Dendritic cell treated with granulocyte-macrophage colony-stimulating factor and Interleukin-4, amounts not matched to agents 40 ng/mL and 50 ng/mL, for 4 days (primary cell): ENCODE data around the gene GK.
"Not testable (repeated sequence)": the region's sequence is repeated elsewhere in the genome, so short reads cannot be mapped to it uniquely, and the experiment has no call there.

Source experiments
- H3K27ac Mint-ChIP-seq: one replicate; pipeline ENCODE4 v1.8.0; 2022; ENCODE audit warnings: mild to moderate bottlenecking, mixed read lengths
- H3K27me3 Mint-ChIP-seq: one replicate; pipeline ENCODE4 v1.8.0; 2022; ENCODE audit warnings: mild to moderate bottlenecking, mixed read lengths
- H3K36me3 Mint-ChIP-seq: one replicate; pipeline ENCODE4 v1.8.0; 2022; ENCODE audit warnings: low read depth, mixed read lengths
- H3K4me1 Mint-ChIP-seq: one replicate; pipeline ENCODE4 v1.8.0; 2022; ENCODE audit warnings: low read depth, mixed read lengths
- H3K4me3 Mint-ChIP-seq: one replicate; pipeline ENCODE4 v1.8.0; 2022; ENCODE audit warnings: mild to moderate bottlenecking, moderate library complexity, mixed read lengths
- H3K9me3 Mint-ChIP-seq: one replicate; pipeline ENCODE4 v1.8.0; 2022; ENCODE audit warnings: mixed read lengths
- intact Hi-C: fragments of 100-400 bp; cut with micrococcal nuclease; formaldehyde crosslinking; loops from one replicate; pipeline ENCODE4 v1.15.0; 2022

GK gene

DNA sequence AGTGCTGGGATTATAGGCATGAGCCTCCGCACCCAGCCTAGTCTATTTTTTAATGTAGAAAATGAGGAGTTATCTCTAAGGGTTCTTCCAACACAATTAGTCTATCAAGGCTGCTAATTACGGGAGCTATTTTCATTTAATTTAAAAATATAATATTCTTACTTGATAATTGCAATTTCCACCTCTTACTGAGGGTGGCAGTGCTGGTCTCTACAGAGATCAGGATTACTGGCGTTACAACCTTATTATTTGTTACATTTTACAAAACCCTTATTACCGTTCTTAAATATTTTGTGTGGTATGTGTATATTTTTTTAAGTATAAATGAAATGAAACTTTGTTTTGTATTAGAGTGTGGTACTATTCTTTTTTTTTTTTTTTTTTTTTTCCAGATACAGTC is 17.6 kb upstream of the GK start:
- Mint-ChIP-seq H3K4me3 (no peak overlapping the region), H3K9me3 (no peaks in the 10 kb centered on the region), H3K27me3 (no peaks in the 10 kb centered on the region), H3K36me3 (no peaks in the 10 kb centered on the region), H3K4me1 (peaks cover 13% of the 10 kb centered on the region), H3K27ac (no peak overlapping the region)
- intact Hi-C loops, result loop anchor here (2.0 to 5.0 kb wide), 2 partner anchors 37 to 77 kb away; no protein-coding TSS in a partner anchor

DNA sequence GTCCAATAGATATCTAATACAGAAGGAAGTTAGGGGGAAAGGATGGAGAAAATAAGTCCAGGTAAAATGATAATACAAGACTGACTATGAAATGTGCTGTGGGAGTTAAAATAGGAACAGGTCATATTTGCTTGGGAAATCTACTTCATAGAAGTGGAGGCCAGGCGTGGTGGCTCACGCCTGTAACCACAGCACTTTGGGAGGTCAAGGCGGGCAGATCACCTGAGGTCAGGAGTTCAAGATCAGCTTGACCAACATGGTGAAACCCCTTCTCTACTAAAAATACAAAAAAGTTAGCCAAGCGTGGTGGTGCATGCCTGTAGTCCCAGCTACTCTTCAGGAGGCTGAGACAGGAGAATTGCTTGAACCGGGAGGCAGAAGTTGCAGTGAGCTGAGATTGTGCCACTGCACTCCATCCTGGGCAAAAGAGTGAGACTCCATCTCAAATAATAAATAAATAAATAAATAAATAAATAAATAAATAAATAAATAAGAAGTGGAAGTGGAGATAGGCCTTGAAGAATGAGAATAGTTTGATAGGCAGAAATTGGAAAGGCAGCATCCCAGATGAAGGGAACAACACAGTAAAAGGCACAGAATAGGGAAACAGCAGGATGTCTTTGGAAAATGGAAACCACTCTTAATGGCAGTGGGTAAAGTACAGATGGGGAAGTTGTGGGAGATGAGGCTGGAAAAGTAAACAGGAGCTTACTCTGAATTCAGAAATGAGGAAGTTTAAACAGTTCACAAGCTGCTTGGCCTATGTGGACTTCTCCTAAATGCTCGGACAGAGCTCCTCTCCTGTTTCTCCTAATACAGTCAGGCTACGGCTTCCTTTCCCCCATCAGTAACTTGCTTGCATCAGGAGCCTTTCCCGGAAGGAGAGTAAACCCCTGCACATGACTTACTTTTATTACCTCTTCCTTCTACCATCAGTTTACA is 15.1 kb upstream of the GK start:
- Mint-ChIP-seq H3K9me3 (no peaks in the 10 kb centered on the region), H3K27ac (peak overlapping the region; percentile 75), H3K4me3 (no peak overlapping the region), H3K27me3 (no peaks in the 10 kb centered on the region), H3K36me3 (no peaks in the 10 kb centered on the region), H3K4me1 (peaks cover 36% of the 10 kb centered on the region)
- intact Hi-C loops, result loop anchor here (5.0 kb wide), 1 partner anchor 34 kb away; no protein-coding TSS in a partner anchor

DNA sequence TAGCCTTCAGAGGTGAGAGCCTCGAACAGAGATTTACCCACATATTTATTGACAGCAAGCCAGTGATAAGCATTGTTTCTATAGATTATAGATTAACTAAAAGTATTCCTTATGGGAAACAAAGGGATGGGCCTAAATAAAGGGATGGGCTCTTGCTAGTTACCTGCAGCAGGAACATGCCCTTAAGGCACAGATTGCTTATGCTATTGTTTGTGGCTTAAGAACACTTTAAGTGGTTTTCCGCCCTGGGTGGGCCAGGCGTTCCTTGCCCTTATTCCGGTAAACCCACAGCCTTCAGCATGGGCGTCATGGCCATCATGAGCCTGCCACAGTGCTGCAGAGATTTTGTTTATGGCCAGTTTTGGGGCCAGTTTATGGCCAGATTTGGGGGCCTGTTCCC is 13.5 kb upstream of the GK start:
- H3K27ac Mint-ChIP-seq, H3K36me3 Mint-ChIP-seq, H3K27me3 Mint-ChIP-seq, H3K9me3 Mint-ChIP-seq, H3K4me3 Mint-ChIP-seq: not testable (repeated sequence)
- peaks cover 41% of the 10 kb centered on the region for H3K4me1 Mint-ChIP-seq
- intact Hi-C loops, result loop anchor here (5.0 kb wide), 1 partner anchor 33 kb away; no protein-coding TSS in a partner anchor

DNA sequence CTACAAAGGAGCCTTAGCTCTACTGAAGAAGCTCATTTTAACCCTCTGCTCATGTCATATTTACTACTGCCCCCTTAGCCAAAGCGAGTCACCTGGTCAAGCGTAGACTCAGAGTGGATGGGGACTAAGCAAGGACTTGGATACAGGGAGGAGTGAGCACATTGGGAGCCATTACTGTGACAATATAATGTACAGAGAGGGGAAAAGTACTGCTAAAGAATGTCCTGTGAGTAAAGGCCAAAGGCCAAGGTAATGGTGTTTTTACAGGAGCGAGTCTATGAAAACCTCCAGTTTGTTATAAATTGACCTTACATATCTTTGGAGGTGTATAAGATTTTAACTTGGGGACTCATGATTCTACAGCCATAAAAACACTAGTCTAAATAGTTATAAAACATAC is 10.6 kb upstream of the GK start:
- H3K27me3 Mint-ChIP-seq, result no peaks in the 10 kb centered on the region
- H3K4me3 Mint-ChIP-seq, result no peak overlapping the region
- H3K4me1 Mint-ChIP-seq, result peaks cover 37% of the 10 kb centered on the region
- intact Hi-C loops, result loop anchor here (1.0 to 2.0 kb wide), 2 partner anchors 10 to 16 kb away; no protein-coding TSS in a partner anchor
- no peaks in the 10 kb centered on the region for H3K9me3 Mint-ChIP-seq
- H3K27ac Mint-ChIP-seq, result peak overlapping the region; percentile 92
- no peaks in the 10 kb centered on the region for H3K36me3 Mint-ChIP-seq

DNA sequence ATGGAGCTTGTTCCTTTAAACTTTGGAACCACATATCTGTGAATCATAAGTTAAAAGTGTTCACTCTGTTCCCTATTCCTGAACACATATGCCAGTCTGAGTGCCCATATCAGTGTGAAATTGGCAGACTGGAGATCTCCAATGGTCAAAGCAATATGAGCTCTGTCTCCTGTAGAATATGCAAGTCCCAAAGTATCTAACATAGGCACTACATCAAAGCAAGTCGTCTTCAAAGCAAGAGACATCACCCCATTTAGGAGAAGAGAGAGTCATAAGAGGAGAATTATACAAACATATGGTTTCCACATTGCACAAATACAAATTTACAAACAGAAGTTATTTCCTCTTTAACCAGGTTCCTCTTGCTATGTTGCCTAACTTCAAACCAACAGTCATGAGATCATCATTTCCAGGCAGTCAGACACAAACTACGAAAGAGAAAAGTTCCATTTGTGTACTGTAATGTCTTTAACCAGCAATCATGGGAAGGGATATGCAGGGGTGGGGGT is 9.9 kb upstream of the GK start:
- intact Hi-C loops, result loop anchor here (1.0 to 2.0 kb wide), 2 partner anchors 9 to 15 kb away; no protein-coding TSS in a partner anchor
- peak overlapping the region; percentile 23 for H3K4me3 Mint-ChIP-seq
- no peaks in the 10 kb centered on the region for H3K36me3 Mint-ChIP-seq
- no peaks in the 10 kb centered on the region for H3K27me3 Mint-ChIP-seq
- H3K9me3 Mint-ChIP-seq, result no peaks in the 10 kb centered on the region
- H3K4me1 Mint-ChIP-seq, result peaks cover 30% of the 10 kb centered on the region
- peak overlapping the region; percentile 92 for H3K27ac Mint-ChIP-seq

DNA sequence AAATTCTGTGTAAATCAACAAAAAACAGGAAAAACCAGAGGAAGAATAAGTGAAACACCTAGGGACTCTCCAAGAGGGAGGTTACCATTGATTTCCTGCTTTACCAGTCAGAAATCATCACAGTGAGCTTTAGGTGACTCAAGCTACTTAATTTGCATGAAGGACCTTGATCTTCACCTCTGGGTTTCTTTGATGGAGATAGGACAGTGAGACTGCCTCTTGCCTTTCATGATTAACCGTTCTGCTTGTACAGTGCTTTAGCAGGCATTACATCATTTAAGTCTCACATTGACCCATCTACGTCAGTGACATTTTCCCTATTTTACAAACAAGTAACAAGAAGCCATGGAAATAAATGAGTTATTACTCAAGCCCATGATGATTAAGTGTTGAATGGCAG is 3.4 kb upstream of the GK start:
- no peak overlapping the region for H3K4me3 Mint-ChIP-seq
- H3K36me3 Mint-ChIP-seq, result peaks cover 10% of the 10 kb centered on the region
- no peaks in the 10 kb centered on the region for H3K27me3 Mint-ChIP-seq
- no peaks in the 10 kb centered on the region for H3K9me3 Mint-ChIP-seq
- intact Hi-C loops, result loop anchor here (10.0 kb wide), 1 partner anchor 75 kb away; the partner anchor contains the start of gene TASL
- no peak overlapping the region for H3K27ac Mint-ChIP-seq
- H3K4me1 Mint-ChIP-seq, result peaks cover 8% of the 10 kb centered on the region

DNA sequence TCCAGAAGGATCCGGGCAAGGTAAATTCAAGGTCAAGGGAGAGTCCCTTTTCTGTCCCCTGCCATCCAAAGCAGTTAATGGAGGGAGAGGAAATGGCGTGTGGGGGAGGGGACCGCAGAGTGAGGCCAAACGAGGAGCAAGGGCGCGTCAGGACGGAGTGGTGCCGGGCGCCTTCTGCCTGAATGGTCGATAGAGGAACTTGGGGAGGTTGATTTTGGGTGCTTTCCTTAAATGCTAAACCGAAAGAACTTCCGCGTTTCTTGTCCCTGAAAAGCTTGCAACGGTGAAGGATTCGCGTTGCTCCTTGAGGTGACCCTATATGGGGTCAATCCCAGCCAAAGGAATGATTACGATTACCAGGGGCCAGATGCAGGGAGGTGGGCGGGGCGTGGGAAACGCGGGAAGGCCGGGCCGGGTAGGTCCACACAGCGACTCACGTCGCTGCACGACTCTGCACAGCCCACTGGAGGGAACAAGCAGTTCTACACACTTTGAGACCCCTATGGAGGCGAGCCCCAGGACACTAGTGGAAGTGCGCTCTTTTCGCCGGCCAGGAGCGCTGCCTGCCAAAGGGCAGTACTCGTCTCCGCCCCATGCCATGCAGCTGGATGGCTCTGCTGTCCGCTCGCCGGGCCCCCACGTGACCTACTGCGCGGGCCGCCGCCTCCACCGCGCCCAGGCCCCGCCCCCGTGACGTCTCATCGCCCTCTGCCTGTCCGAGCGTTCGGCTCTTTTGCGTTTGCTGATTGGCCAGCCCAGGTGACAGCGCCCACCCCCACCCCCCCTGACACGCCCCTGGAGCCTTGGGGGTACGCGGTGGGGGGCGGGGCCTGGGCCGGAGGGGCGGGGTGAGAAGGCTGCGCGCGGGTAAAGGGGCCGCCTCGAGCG is 452 bp upstream of the GK start:
- Mint-ChIP-seq H3K9me3 (no peaks in the 10 kb centered on the region), H3K4me3 (peak overlapping the region; percentile 87), H3K27me3 (no peaks in the 10 kb centered on the region), H3K27ac (peak overlapping the region; percentile 96), H3K36me3 (peaks cover 16% of the 10 kb centered on the region), H3K4me1 (peaks cover 14% of the 10 kb centered on the region)
- intact Hi-C loops, result loop anchor here (1.0 to 10.0 kb wide), 2 partner anchors 9 to 78 kb away; partner anchors contain the start of gene TASL

DNA sequence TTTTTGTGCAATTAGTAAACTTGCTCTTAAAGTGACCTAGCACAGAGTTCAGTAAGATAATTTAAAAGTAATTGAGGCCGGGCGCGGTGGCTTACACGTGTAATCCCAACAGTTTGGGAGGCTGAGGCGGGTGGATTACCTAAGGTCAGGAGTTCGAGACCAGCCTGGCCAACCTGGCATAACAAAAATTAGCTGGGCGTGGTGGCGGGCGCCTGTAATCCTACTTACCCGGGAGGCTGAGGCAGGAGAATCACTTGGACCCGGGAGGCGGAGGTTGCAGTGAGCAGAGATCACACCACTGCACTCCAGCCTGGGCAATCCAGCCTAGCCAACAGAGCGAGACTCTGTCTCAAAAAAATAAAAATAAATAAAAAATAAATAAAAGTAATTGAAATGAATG is 1.2 kb downstream of the GK start:
- H3K4me3 Mint-ChIP-seq, result peak overlapping the region; percentile 87
- not testable (repeated sequence) for H3K27me3 Mint-ChIP-seq, H3K9me3 Mint-ChIP-seq
- intact Hi-C loops, result loop anchor here (10.0 kb wide), 1 partner anchor 80 kb away; the partner anchor contains the start of gene TASL
- peaks cover 17% of the 10 kb centered on the region for H3K4me1 Mint-ChIP-seq
- H3K27ac Mint-ChIP-seq, result peak overlapping the region; percentile 96
- H3K36me3 Mint-ChIP-seq, result peaks cover 16% of the 10 kb centered on the region

DNA sequence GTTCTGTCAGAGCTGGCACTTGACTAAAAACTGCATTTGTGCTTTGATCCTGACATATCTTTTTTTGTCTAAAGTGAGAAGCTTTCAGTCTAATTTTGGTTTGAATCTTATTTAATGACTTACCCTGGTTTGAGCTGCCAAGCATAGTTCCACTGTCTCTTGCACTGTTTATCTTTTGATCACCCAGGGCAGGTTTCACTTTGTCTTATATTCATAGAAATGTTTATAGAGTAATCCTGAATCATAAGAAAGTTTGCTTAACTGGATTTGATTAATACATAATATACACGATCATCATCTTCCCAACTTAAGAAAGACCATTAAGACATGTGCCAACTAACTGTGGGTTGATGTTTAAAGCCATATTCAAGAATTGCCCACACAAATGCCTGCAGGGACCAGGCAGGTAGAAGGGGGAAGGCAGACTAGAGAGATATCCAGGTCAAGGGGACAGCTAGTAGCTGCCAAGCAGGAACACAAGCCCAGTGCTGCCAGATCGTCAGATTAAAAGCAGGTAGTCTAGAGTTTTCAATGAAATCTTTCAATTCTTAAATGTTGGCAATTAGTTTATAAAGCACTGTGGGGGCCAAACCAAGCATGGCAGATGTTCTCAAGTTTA is 1.9 kb downstream of the GK start:
- H3K4me1 Mint-ChIP-seq, result peaks cover 18% of the 10 kb centered on the region
- H3K4me3 Mint-ChIP-seq, result peak overlapping the region; percentile 51

DNA sequence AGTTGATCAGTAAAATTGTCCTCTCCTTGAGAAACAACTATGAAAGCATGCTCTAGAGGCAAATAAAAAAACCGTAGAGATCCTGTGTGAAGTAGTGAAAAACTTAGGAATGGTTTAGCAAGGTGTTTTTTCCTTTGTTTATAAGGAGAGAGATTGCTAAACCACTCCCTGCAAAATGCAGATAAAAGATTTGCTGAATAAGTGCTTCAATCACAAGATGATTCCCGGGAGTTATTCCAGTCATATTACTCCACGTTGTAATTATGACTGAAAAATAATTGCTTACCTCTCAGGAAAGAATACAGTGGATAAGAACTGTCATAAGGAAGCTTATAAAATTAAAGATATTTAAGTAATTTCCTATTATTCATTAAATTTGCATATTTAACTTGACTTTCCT is 2.8 kb downstream of the GK start:
- H3K27ac Mint-ChIP-seq, result peak overlapping the region; percentile 75

More for the DNA sequence above, 1.9 kb downstream of the GK start:
- Mint-ChIP-seq H3K9me3 (no peaks in the 10 kb centered on the region), H3K36me3 (peaks cover 16% of the 10 kb centered on the region), H3K27ac (peak overlapping the region; percentile 75), H3K27me3 (no peaks in the 10 kb centered on the region)
- intact Hi-C loops, result loop anchor here (10.0 kb wide), 1 partner anchor 80 kb away; the partner anchor contains the start of gene TASL

DNA sequence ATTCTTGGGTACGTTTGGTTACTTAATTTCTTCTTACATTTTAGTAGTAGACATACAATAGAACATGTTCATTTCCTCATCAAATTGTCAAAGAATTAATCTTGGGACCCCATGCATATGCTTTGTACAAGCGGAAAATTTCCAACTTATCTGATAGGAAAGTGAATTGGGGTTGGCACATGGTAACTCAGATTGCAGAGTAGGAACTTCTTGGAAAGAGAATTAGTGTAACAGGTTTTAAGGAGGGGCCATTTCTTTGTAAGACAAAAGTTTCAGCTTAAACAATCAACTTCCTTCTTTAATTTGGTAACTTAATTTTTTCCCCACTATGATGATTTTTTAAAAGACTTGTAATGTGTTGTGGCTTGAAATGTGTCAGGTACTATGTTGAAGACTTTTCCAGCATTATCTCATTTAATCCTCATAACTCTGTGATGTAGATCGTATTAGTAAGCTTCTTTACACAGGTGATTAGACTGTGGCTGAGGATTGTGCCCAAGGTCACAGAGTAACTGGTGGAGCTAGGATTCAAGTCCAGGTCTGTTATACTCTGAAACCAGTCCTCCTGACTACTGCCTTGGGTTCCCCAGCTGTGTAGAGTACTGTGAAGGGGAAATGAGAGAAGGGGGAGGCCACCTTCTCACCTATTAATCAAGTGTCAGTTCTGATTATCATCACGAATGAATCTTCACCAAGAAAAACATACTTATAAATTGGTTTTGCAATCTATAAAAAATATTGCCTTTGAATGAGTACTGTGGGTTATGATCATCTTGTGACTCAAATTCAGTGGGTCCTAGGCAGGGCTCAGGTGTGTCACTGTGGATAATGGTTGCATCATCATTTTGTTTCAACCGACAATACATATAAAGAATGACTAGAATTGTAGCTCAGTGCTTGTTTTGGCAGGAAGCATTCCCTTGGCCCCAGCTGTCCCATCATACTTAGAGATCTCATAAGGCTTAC is 4.3 kb downstream of the GK start:
- Mint-ChIP-seq H3K36me3 (peaks cover 27% of the 10 kb centered on the region), H3K4me1 (peaks cover 22% of the 10 kb centered on the region), H3K4me3 (peak overlapping the region; percentile 23), H3K27me3 (no peaks in the 10 kb centered on the region), H3K9me3 (no peaks in the 10 kb centered on the region), H3K27ac (peak overlapping the region; percentile 61)
- intact Hi-C loops, result loop anchor here (2.0 to 10.0 kb wide), 2 partner anchors 15 to 83 kb away; partner anchors contain the start of gene TASL

More for the DNA sequence above, 2.8 kb downstream of the GK start:
- Mint-ChIP-seq H3K4me3 (peak overlapping the region; percentile 20), H3K4me1 (peaks cover 21% of the 10 kb centered on the region), H3K9me3 (no peaks in the 10 kb centered on the region), H3K27me3 (no peaks in the 10 kb centered on the region), H3K36me3 (peaks cover 20% of the 10 kb centered on the region)
- intact Hi-C loops, result loop anchor here (10.0 kb wide), 1 partner anchor 81 kb away; the partner anchor contains the start of gene TASL

DNA sequence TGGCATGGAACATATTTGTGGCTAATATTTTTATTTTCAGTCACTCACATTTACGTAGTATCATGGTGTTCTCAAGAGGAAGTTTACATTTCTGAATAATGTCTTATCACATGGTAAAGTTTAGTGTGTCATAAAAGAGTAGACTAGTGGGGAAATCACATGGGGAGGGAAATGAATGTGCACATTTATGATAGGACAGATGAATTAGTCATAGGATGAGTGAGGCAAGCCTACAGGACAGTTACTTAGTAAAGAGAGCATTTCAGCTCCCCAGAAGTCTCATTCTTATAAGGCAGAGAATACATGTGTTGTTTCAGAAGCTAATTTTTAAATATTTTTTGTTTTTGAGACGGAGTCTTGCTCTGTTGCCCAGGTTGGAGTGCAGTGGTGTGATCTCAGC is 6.2 kb downstream of the GK start:
- Mint-ChIP-seq H3K27ac (peak overlapping the region; percentile 61), H3K27me3 (no peaks in the 10 kb centered on the region), H3K9me3 (no peaks in the 10 kb centered on the region), H3K4me3 (no peak overlapping the region), H3K36me3 (peaks cover 16% of the 10 kb centered on the region), H3K4me1 (peaks cover 26% of the 10 kb centered on the region)
- intact Hi-C loops, result loop anchor here (2.0 to 10.0 kb wide), 2 partner anchors 17 to 85 kb away; partner anchors contain the start of gene TASL
